Right cardiac atrium (tissue), 5 donors: ENCODE results near the gene KATNAL1. TPM values are rescaled to one million over a fixed set of nuclear protein-coding genes. Genes with fewer than 3 reads are reported as not detected.
A peak's percentile ranks its signal among the peaks of the same experiment; 100 is the strongest.

Source experiments
- ATAC-seq, 2 donors: fragments of 200-7000 bp; cut with Tn5 transposase; one replicate each; pipeline versions ENCODE4 v1.8.0 to v1.9.1; 2020; ENCODE audit warnings: moderate library complexity in 2 of 2, mild to moderate bottlenecking in 1 of 2
- DNase-seq, 3 donors: peaks; one replicate each; pipeline ENCODE4 v3.0.0-alpha.2; 2020
- H3K27ac ChIP-seq: one replicate; pipeline ENCODE4 v1.5.1; 2013; ENCODE audit warnings: mild to moderate bottlenecking, low read length, control low read depth, moderate library complexity
- H3K27me3 ChIP-seq: one replicate; pipeline ENCODE4 v1.6.1; 2013; ENCODE audit not compliant: control insufficient read depth, insufficient read depth
- H3K4me1 ChIP-seq: one replicate; pipeline ENCODE4 v1.6.1; 2013; ENCODE audit warnings: low read length; ENCODE audit not compliant: control insufficient read depth, insufficient read depth
- H3K4me3 ChIP-seq: one replicate; pipeline ENCODE4 v1.5.1; 2013; ENCODE audit warnings: low read length, control low read depth
- H3K9me3 ChIP-seq: one replicate; pipeline ENCODE4 v1.6.1; 2013; ENCODE audit warnings: low read length; ENCODE audit not compliant: control insufficient read depth
- WGBS: extraction: QIAGEN DNeasy Blood & Tissue Kit; methylation state at CpG from one replicate; pipeline ENCODE4 v1.1.7; 2013; 5-methylcytosine and 5-hydroxymethylcytosine counted together
- intact Hi-C, 4 donors: fragments of 100-400 bp; cut with DNase I; formaldehyde crosslinking; loops; one replicate each; pipeline versions ENCODE4 v1.11.0 to v1.14.0; 2022 to 2023
- polyA plus RNA-seq: library from polyadenylated mRNA; stranded (reverse); fragments of 200-250 nt; gene quantifications from one replicate; pipeline ENCODE4 v1.2.3, GENCODE V29; 2013
- total RNA-seq, 4 donors: library from RNA; stranded (reverse); fragmentation: NEBNext Ultra II Directional; extraction: Animal tissue kit (Norgen Biotek cat#: 25700); gene quantifications; one replicate each; pipeline ENCODE4 v1.2.1, GENCODE V29; 2021
- donor health status: healthy with polysubstance abuse.
- donor health status: DM: no; HTN: yes; CAD: no.
- donor health status: DM: no; HTN: no; CAD: no.
- donor health status: DM: no; HTN: yes; CAD: no; lungs with severe emphysema.
- donor health status: DM: yes; HTN: yes; CAD: no.

Gene KATNAL1
- total and polyA plus RNA-seq, 5 donors: 8.1 to 53.5 (median 49.2) TPM

- intact Hi-C loops: no loop called here
Observed at GRCh38 chr13:30345426-30346100, 38.2 kb upstream of the KATNAL1 start.

GRCh38 chr13:30341815-30342570, 34.6 kb upstream of the KATNAL1 start:
- H3K9me3 ChIP-seq: no peaks in the 10 kb centered on the region
- WGBS: 38% methylated on average over 9 of the region's 9 CpGs
- peaks cover 9% of the 10 kb centered on the region for H3K4me1 ChIP-seq
- intact Hi-C loops: no loop called here
- peak; percentile 92 to 96 (median 93) for DNase-seq
- H3K27ac ChIP-seq: peak overlapping the region; percentile 55
- H3K4me3 ChIP-seq: no peak overlapping the region
- peak; percentile 85 to 88 for ATAC-seq
- H3K27me3 ChIP-seq: no peaks in the 10 kb centered on the region

More at GRCh38 chr13:30345426-30346100, 38.2 kb upstream of the KATNAL1 start:
- no peak for ATAC-seq
- no peak for DNase-seq
- Histone ChIP-seq H3K27me3 (no peaks in the 10 kb centered on the region), H3K27ac (no peak overlapping the region), H3K9me3 (no peaks in the 10 kb centered on the region), H3K4me1 (no peaks in the 10 kb centered on the region), H3K4me3 (no peak overlapping the region)
- WGBS: 89% methylated on average over 1 of the region's 1 CpG

- peaks cover 9% of the 10 kb centered on the region for H3K4me1 ChIP-seq
- no peaks in the 10 kb centered on the region for H3K9me3 ChIP-seq
- DNase-seq (peak; percentile 83 to 85 (median 85)), ATAC-seq (peak; percentile 93 to 94)
- WGBS: 32% methylated on average over 10 of the region's 10 CpGs
- peak overlapping the region; percentile 87 for H3K27ac ChIP-seq
- intact Hi-C loops: no loop called here
- no peaks in the 10 kb centered on the region for H3K27me3 ChIP-seq
- no peak overlapping the region for H3K4me3 ChIP-seq
Observed at GRCh38 chr13:30340331-30341250, 33.2 kb upstream of the KATNAL1 start.

GRCh38 chr13:30339738-30340330, 32.5 kb upstream of the KATNAL1 start:
- peak; percentile 38 to 44 for ATAC-seq
- WGBS: 39% methylated on average over 12 of the region's 12 CpGs

GRCh38 chr13:30338952-30339351, 31.6 kb upstream of the KATNAL1 start:
- DNase-seq: no peak
- Histone ChIP-seq H3K9me3 (no peaks in the 10 kb centered on the region), H3K27ac (peak overlapping the region; percentile 87), H3K4me1 (peaks cover 9% of the 10 kb centered on the region), H3K27me3 (no peaks in the 10 kb centered on the region), H3K4me3 (no peak overlapping the region)
- intact Hi-C loops: no loop called here
- ATAC-seq: no peak
- 78% methylated on average over 3 of the region's 3 CpGs for WGBS

More at GRCh38 chr13:30339738-30340330, 32.5 kb upstream of the KATNAL1 start:
- Histone ChIP-seq H3K27me3 (no peaks in the 10 kb centered on the region), H3K4me1 (peaks cover 9% of the 10 kb centered on the region), H3K9me3 (no peaks in the 10 kb centered on the region), H3K4me3 (no peak overlapping the region), H3K27ac (peak overlapping the region; percentile 87)
- DNase-seq: peak in 1 of 3 donors; percentile 59
- intact Hi-C loops: no loop called here

- WGBS: 65% methylated on average over 6 of the region's 6 CpGs
- ATAC-seq (no peak), DNase-seq (no peak)
- Histone ChIP-seq H3K9me3 (no peaks in the 10 kb centered on the region), H3K4me1 (peaks cover 9% of the 10 kb centered on the region), H3K27me3 (no peaks in the 10 kb centered on the region), H3K4me3 (no peak overlapping the region), H3K27ac (no peak overlapping the region)
- intact Hi-C loops: no loop called here
Observed at GRCh38 chr13:30338331-30338851, 31.0 kb upstream of the KATNAL1 start.

GRCh38 chr13:30337061-30337610, 29.8 kb upstream of the KATNAL1 start:
- Histone ChIP-seq H3K27me3 (no peaks in the 10 kb centered on the region), H3K27ac (no peak overlapping the region), H3K4me3 (no peak overlapping the region), H3K4me1 (peaks cover 9% of the 10 kb centered on the region), H3K9me3 (no peaks in the 10 kb centered on the region)
- intact Hi-C loops: no loop called here
- DNase-seq (no peak), ATAC-seq (no peak)
- WGBS: 71% methylated on average over 6 of the region's 6 CpGs

GRCh38 chr13:30334663-30335386, 27.5 kb upstream of the KATNAL1 start:
- Histone ChIP-seq H3K4me3 (no peak overlapping the region), H3K27ac (no peak overlapping the region), H3K9me3 (no peaks in the 10 kb centered on the region), H3K27me3 (no peaks in the 10 kb centered on the region), H3K4me1 (peaks cover 9% of the 10 kb centered on the region)
- 83% methylated on average over 13 of the region's 13 CpGs for WGBS
- ATAC-seq (peak in 1 of 2 donors; percentile 36), DNase-seq (peak in 1 of 3 donors; percentile 24)
- intact Hi-C loops: no loop called here

- H3K27ac ChIP-seq: no peak overlapping the region
- H3K27me3 ChIP-seq: no peaks in the 10 kb centered on the region
- DNase-seq (no peak), ATAC-seq (no peak)
- H3K4me3 ChIP-seq: no peak overlapping the region
- WGBS: 75% methylated on average over 3 of the region's 3 CpGs
- peaks cover 2% of the 10 kb centered on the region for H3K4me1 ChIP-seq
- intact Hi-C loops: no loop called here
- no peaks in the 10 kb centered on the region for H3K9me3 ChIP-seq
Observed at GRCh38 chr13:30333616-30334015, 26.3 kb upstream of the KATNAL1 start.
